IMR-90 (cell line): Measurements from ENCODE around the gene TCP11. TPM values are rescaled to one million over a fixed set of nuclear protein-coding genes. Genes with fewer than 3 reads are reported as not detected.
"Not testable (repeated sequence)": the region's sequence is repeated elsewhere in the genome, so short reads cannot be mapped to it uniquely, and the experiment has no call there.

Experiments used
- ATAC-seq: fragments of 200-7000 bp; cut with Tn5 transposase; 2 replicates; pipeline ENCODE4 v1.9.1; 2020; ENCODE audit warnings: low read depth, mild to moderate bottlenecking, moderate library complexity
- BruUV-seq: library from RNA; stranded (reverse); fragments of 400-500 nt; replicated peaks from 2 replicates; lab custom pipeline; 2021; lab: Mats Ljungman, UMichigan
- CTCF ChIA-PET: fragments of 300-600 bp; formaldehyde crosslinking; extraction: SDS; loops from one replicate; lab custom pipeline; 2021; ENCODE audit warnings: antibody characterized with exemption; lab: Yijun Ruan, JAX
- POLR2A ChIA-PET: fragments of 300-600 bp; sonication (Branson Sonifier 250); formaldehyde crosslinking; loops from one replicate; lab custom pipeline; 2022; ENCODE audit warnings: antibody characterized with exemption; ENCODE audit not compliant: unreplicated experiment; lab: Charles Lee
- DNase-seq: peaks from one replicate; pipeline ENCODE4 v3.0.0; 2013
- H2AFZ ChIP-seq: replicated peaks from 2 replicates; pipeline ENCODE3; 2013; ENCODE audit warnings: low read length, mild to moderate bottlenecking; ENCODE audit not compliant: poor library complexity
- H2AK5ac ChIP-seq: 2 replicates; pipeline ENCODE4 v1.6.1; 2013; ENCODE audit warnings: low read depth, low read length, inconsistent platforms
- H2AK9ac ChIP-seq: replicated peaks from 2 replicates; pipeline ENCODE3; 2013; ENCODE audit warnings: mild to moderate bottlenecking, low read depth, low read length, moderate library complexity; ENCODE audit not compliant: poor library complexity
- H2BK120ac ChIP-seq: 2 replicates; pipeline ENCODE4 v1.6.1; 2013; ENCODE audit warnings: low read depth, low read length, inconsistent platforms
- H2BK15ac ChIP-seq: 3 replicates; pipeline ENCODE4 v1.6.1; 2013; ENCODE audit warnings: low read depth, low read length, inconsistent platforms
- H2BK20ac ChIP-seq: 2 replicates; pipeline ENCODE4 v1.6.1; 2013; ENCODE audit warnings: low read depth, mild to moderate bottlenecking, inconsistent platforms, low read length, moderate library complexity
- H2BK5ac ChIP-seq: 2 replicates; pipeline ENCODE4 v1.6.1; 2013; ENCODE audit warnings: mild to moderate bottlenecking, low read depth, low read length, inconsistent platforms; ENCODE audit not compliant: poor library complexity, severe bottlenecking
- H3K14ac ChIP-seq: replicated peaks from 2 replicates; pipeline ENCODE4 v1.6.1; 2013; ENCODE audit warnings: low read depth, low read length, inconsistent platforms
- H3K18ac ChIP-seq: 2 replicates; pipeline ENCODE4 v1.6.1; 2013; ENCODE audit warnings: low read depth, low read length, control low read depth
- H3K23ac ChIP-seq: 2 replicates; pipeline ENCODE4 v1.6.1; 2013; ENCODE audit warnings: low read depth, low read length, inconsistent platforms
- H3K27ac ChIP-seq: 2 replicates; pipeline ENCODE4 v1.5.1; 2013; ENCODE audit warnings: mild to moderate bottlenecking, control low read depth, low read length; ENCODE audit not compliant: insufficient read depth
- H3K27me3 ChIP-seq: 2 replicates; pipeline ENCODE4 v1.6.1; 2013; ENCODE audit warnings: low read length; ENCODE audit not compliant: control insufficient read depth, insufficient read depth
- H3K36me3 ChIP-seq: 2 replicates; pipeline ENCODE4 v1.6.1; 2013; ENCODE audit warnings: low read length, mixed read lengths; ENCODE audit not compliant: control insufficient read depth, insufficient read depth
- H3K4ac ChIP-seq: 2 replicates; pipeline ENCODE4 v1.6.1; 2013; ENCODE audit warnings: low read depth, low read length, inconsistent platforms
- H3K4me1 ChIP-seq: 2 replicates; pipeline ENCODE4 v1.6.1; 2013; ENCODE audit warnings: low read length, mixed read lengths; ENCODE audit not compliant: control insufficient read depth, insufficient read depth
- H3K4me2 ChIP-seq: 2 replicates; pipeline ENCODE4 v1.6.1; 2013; ENCODE audit warnings: low read depth, mild to moderate bottlenecking, control low read depth, low read length, moderate library complexity
- H3K4me3 ChIP-seq: 2 replicates; pipeline ENCODE4 v1.5.1; 2013; ENCODE audit warnings: low read depth, mild to moderate bottlenecking, control low read depth, low read length, moderate library complexity; ENCODE audit not compliant: insufficient read depth
- H3K56ac ChIP-seq: 2 replicates; pipeline ENCODE4 v1.6.1; 2013; ENCODE audit warnings: low read length, inconsistent platforms; ENCODE audit not compliant: insufficient read depth; ENCODE audit errors: extremely low read depth
- H3K79me1 ChIP-seq, 2 experiments: 2 replicates each; pipeline ENCODE4 v1.6.1; 2013; ENCODE audit warnings: low read length in 2 of 2, inconsistent platforms in 1 of 2, low read depth in 1 of 2
- H3K9ac ChIP-seq: 2 replicates; pipeline ENCODE4 v1.6.1; 2013; ENCODE audit warnings: low read depth, low read length, control low read depth
- H3K9me1 ChIP-seq: 2 replicates; pipeline ENCODE4 v1.6.1; 2013; ENCODE audit warnings: low read length, inconsistent platforms; ENCODE audit not compliant: insufficient read depth
- H3K9me3 ChIP-seq: 2 replicates; pipeline ENCODE4 v1.6.1; 2013; ENCODE audit warnings: low read length; ENCODE audit not compliant: control insufficient read depth, insufficient read depth
- H4K20me1 ChIP-seq: 2 replicates; pipeline ENCODE4 v1.6.1; 2013; ENCODE audit warnings: low read length, inconsistent platforms; ENCODE audit not compliant: insufficient read depth
- H4K5ac ChIP-seq: 2 replicates; pipeline ENCODE4 v1.6.1; 2013; ENCODE audit warnings: mild to moderate bottlenecking, low read depth, low read length, control low read depth
- H4K8ac ChIP-seq, 2 experiments: 2 replicates each; pipeline ENCODE4 v1.6.1; 2013; ENCODE audit warnings: low read depth in 2 of 2, low read length in 2 of 2, control low read depth in 1 of 2, inconsistent platforms in 1 of 2
- H4K91ac ChIP-seq: 2 replicates; pipeline ENCODE4 v1.6.1; 2013; ENCODE audit warnings: low read depth, low read length, inconsistent platforms; ENCODE audit not compliant: insufficient read depth
- WGBS, 2 experiments: methylation state at CpG; one replicate each; pipeline versions ENCODE4 v1.1.5 to v1.1.7; 2013; ENCODE audit warnings: missing lambda C conversion rate in 2 of 2; ENCODE audit not compliant: insufficient read length in 1 of 2; ENCODE audit errors: extremely low coverage in 2 of 2; 5-methylcytosine and 5-hydroxymethylcytosine counted together
- dilution Hi-C: fragments of 300-500 bp; cut with HindIII; formaldehyde crosslinking; loops from one replicate; pipeline ENCODE4 v1.14.3; 2018; ENCODE audit warnings: low sequenced_read_pairs; ENCODE audit not compliant: unreplicated experiment
- in situ Hi-C: fragments of 300-500 bp; cut with MboI; formaldehyde crosslinking; loops from 3 replicates; pipeline ENCODE4 v1.14.3; 2019; ENCODE audit warnings: low sequenced_read_pairs, inconsistent platforms, mixed read lengths
- intact Hi-C: fragments of 100-400 bp; cut with micrococcal nuclease; formaldehyde crosslinking; loops from 2 replicates; pipeline ENCODE4 v1.10.0; 2022
- polyA plus RNA-seq, 3 experiments: library from polyadenylated mRNA; depleted of rRNA; stranded (reverse); fragments of >200 nt; gene quantifications; 2 replicates each; pipeline ENCODE4 v1.2.3, GENCODE V29; 2012; ENCODE audit warnings: low replicate concordance in 1 of 3
- total RNA-seq: library from RNA; depleted of rRNA; stranded (reverse); fragments of >200 nt; gene quantifications from 2 replicates; pipeline ENCODE4 v1.2.3, GENCODE V29; 2012

TCP11 gene
- total and polyA plus RNA-seq, 2 of the 4 experiments (the other 2 are of a cell fraction): 0.34 to 0.36 TPM

- H3K9me3 ChIP-seq, H3K18ac ChIP-seq, H2BK5ac ChIP-seq, CTCF ChIA-PET, BruUV-seq, in situ Hi-C loops, H3K9ac ChIP-seq, H3K9me1 ChIP-seq, H4K91ac ChIP-seq, H3K36me3 ChIP-seq, H2BK20ac ChIP-seq, H3K14ac ChIP-seq, H3K79me1 ChIP-seq, H4K20me1 ChIP-seq, H3K4ac ChIP-seq, H2BK120ac ChIP-seq, H3K4me2 ChIP-seq, H2BK15ac ChIP-seq, H4K8ac ChIP-seq, H3K27ac ChIP-seq, POLR2A ChIA-PET, H2AFZ ChIP-seq, H2AK5ac ChIP-seq, H3K4me3 ChIP-seq, H3K4me1 ChIP-seq, H3K23ac ChIP-seq, ATAC-seq, H2AK9ac ChIP-seq, dilution Hi-C loops, H3K56ac ChIP-seq, H4K5ac ChIP-seq, H3K27me3 ChIP-seq, DNase-seq, intact Hi-C loops: not testable (repeated sequence)
- 82% methylated on average over 2 of the region's 6 CpGs; no CpG with 5 or more reads in 1 of the 2 experiments for WGBS, 2 experiments
Observed at GRCh38 chr6:35106061-35106460, 35.1 kb downstream of the TCP11 start.
